GM21390 (cell line): ENCODE measurements around the gene NAV2.

ENCODE experiments used
- ATAC-seq: cut with Tn5 transposase; IDR thresholded peaks from one replicate; pipeline ENCODE4 v1.9.1; 2021; ENCODE audit not compliant: unreplicated experiment

NAV2 gene

GRCh38 chr11:19712281-19713195 lies at the start of gene NAV2:
TSS of gene NAV2 (plus strand) at chr11:19712837. CDS start at chr11:19713696, 859 bp downstream.
- peak; percentile 99 for ATAC-seq

GRCh38 chr11:19663206-19663605 lies 49.4 kb upstream of the NAV2 start:
- no peak for ATAC-seq

GRCh38 chr11:19664886-19665548 lies 47.6 kb upstream of the NAV2 start:
- no peak for ATAC-seq

- no peak for ATAC-seq
Observed at GRCh38 chr11:19666951-19667350, 45.7 kb upstream of the NAV2 start.

- ATAC-seq: no peak
Observed at GRCh38 chr11:19669511-19669910, 43.1 kb upstream of the NAV2 start.

GRCh38 chr11:19670030-19670791 lies 42.4 kb upstream of the NAV2 start:
- no peak for ATAC-seq

GRCh38 chr11:19672586-19673206 lies 39.9 kb upstream of the NAV2 start:
- no peak for ATAC-seq

GRCh38 chr11:19673924-19674729 lies 38.5 kb upstream of the NAV2 start:
- no peak for ATAC-seq

- no peak for ATAC-seq
Observed at GRCh38 chr11:19674836-19675235, 37.8 kb upstream of the NAV2 start.

GRCh38 chr11:19675397-19675796 lies 37.2 kb upstream of the NAV2 start:
- no peak for ATAC-seq

GRCh38 chr11:19676475-19677380 lies 35.9 kb upstream of the NAV2 start:
- no peak for ATAC-seq

GRCh38 chr11:19677381-19678080 lies 35.1 kb upstream of the NAV2 start:
- no peak for ATAC-seq

- ATAC-seq: no peak
Observed at GRCh38 chr11:19679952-19680828, 32.4 kb upstream of the NAV2 start.

- ATAC-seq: no peak
Observed at GRCh38 chr11:19680829-19681368, 31.7 kb upstream of the NAV2 start.

- ATAC-seq: no peak
Observed at GRCh38 chr11:19683141-19683805, 29.4 kb upstream of the NAV2 start.

GRCh38 chr11:19683862-19684491 lies 28.7 kb upstream of the NAV2 start:
- no peak for ATAC-seq
